ENCODE measurements around the gene TRABD2B.
A peak's percentile ranks its signal among the peaks of the same experiment; 100 is the strongest.

Gene TRABD2B

DNA sequence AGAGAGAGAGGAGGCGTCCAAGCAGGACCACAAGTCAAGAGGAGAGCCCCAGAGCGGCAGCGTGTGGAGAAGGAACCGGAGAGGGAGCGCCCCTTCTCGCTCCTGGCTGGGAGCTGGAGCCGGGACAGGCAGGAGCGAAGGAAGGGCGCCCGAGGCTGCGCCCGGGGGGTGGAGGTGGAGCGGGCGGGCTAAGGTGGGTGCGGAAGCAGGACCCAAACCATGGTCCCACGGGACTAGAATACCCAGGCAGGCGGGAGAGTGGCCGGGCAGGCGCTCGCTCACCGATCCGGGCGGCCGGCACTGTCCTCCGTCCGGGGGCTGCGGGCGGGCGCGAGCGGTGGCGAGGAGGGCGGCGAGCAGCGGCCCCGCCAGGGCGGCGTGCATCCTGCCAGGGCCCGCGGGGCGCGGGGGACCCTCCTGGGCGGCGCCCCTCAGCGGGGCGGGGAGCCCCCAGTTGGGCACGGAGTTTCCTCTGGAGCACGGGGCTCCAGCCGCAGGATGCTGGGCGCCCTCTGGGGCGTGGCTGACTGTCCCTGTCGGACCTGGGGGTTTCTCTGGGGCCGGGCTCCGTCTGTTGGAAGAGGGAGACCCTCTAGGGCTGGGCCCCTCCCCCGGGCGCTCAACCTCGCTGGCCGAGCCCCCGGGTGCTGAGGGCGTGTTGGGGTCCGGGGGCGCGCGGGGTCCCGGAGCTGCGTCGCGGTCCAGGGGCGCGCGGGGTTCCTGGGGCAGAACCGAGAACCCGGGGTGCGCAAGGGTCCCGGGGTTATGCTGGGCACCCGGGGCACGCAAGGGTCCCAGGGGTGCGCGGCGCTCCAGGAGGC is 569 bp downstream of the TRABD2B start (continued):
- no peak for TF ChIP-seq ZNF571 (tag by site-specific recombination; IDR thresholded peaks at IDR 0.05)
- TF ChIP-seq KLF16 (tag by site-specific recombination; IDR thresholded peaks at IDR 0.05), result no peak
- TF ChIP-seq, protein P1, sequence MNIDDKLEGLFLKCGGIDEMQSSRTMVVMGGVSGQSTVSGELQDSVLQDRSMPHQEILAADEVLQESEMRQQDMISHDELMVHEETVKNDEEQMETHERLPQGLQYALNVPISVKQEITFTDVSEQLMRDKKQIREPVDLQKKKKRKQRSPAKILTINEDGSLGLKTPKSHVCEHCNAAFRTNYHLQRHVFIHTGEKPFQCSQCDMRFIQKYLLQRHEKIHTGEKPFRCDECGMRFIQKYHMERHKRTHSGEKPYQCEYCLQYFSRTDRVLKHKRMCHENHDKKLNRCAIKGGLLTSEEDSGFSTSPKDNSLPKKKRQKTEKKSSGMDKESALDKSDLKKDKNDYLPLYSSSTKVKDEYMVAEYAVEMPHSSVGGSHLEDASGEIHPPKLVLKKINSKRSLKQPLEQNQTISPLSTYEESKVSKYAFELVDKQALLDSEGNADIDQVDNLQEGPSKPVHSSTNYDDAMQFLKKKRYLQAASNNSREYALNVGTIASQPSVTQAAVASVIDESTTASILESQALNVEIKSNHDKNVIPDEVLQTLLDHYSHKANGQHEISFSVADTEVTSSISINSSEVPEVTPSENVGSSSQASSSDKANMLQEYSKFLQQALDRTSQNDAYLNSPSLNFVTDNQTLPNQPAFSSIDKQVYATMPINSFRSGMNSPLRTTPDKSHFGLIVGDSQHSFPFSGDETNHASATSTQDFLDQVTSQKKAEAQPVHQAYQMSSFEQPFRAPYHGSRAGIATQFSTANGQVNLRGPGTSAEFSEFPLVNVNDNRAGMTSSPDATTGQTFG (tag by site-specific recombination; IDR thresholded peaks at IDR 0.05; ENCODE audit: borderline replicate concordance), result no peak
- TF ChIP-seq, protein P2, sequence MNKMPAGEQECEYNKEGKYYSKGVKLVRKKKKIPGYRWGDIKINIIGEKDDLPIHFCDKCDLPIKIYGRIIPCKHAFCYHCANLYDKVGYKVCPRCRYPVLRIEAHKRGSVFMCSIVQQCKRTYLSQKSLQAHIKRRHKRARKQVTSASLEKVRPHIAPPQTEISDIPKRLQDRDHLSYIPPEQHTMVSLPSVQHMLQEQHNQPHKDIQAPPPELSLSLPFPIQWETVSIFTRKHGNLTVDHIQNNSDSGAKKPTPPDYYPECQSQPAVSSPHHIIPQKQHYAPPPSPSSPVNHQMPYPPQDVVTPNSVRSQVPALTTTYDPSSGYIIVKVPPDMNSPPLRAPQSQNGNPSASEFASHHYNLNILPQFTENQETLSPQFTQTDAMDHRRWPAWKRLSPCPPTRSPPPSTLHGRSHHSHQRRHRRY (tag by site-specific recombination; IDR thresholded peaks at IDR 0.05), result no peak
- no peak; the same call in 1 of the 2 replicates for TF ChIP-seq ZNF660 (tag by site-specific recombination; IDR thresholded peaks at IDR 0.05)
- TF ChIP-seq ZNF529 (tag by site-specific recombination; IDR thresholded peaks at IDR 0.05; ENCODE audit: insufficient replicate concordance), result no peak
- TF ChIP-seq ZSCAN30 (tag by site-specific recombination; IDR thresholded peaks at IDR 0.05), result 0 out of 2 replicates have a peak, but pooled peaks have one; percentile 9
- TF ChIP-seq ZNF16 (tag by site-specific recombination; IDR thresholded peaks at IDR 0.05; ENCODE audit: low read depth), result no peak
- no peak for TF ChIP-seq ZNF391 (tag by site-specific recombination; IDR thresholded peaks at IDR 0.05; ENCODE audit: borderline replicate concordance, low read depth)
- TF ChIP-seq ZBTB20 (tag by site-specific recombination; IDR thresholded peaks at IDR 0.05), result peak; percentile 53
- no peak for TF ChIP-seq ZNF140 (tag by site-specific recombination; IDR thresholded peaks at IDR 0.05)
- TF ChIP-seq, protein P3, sequence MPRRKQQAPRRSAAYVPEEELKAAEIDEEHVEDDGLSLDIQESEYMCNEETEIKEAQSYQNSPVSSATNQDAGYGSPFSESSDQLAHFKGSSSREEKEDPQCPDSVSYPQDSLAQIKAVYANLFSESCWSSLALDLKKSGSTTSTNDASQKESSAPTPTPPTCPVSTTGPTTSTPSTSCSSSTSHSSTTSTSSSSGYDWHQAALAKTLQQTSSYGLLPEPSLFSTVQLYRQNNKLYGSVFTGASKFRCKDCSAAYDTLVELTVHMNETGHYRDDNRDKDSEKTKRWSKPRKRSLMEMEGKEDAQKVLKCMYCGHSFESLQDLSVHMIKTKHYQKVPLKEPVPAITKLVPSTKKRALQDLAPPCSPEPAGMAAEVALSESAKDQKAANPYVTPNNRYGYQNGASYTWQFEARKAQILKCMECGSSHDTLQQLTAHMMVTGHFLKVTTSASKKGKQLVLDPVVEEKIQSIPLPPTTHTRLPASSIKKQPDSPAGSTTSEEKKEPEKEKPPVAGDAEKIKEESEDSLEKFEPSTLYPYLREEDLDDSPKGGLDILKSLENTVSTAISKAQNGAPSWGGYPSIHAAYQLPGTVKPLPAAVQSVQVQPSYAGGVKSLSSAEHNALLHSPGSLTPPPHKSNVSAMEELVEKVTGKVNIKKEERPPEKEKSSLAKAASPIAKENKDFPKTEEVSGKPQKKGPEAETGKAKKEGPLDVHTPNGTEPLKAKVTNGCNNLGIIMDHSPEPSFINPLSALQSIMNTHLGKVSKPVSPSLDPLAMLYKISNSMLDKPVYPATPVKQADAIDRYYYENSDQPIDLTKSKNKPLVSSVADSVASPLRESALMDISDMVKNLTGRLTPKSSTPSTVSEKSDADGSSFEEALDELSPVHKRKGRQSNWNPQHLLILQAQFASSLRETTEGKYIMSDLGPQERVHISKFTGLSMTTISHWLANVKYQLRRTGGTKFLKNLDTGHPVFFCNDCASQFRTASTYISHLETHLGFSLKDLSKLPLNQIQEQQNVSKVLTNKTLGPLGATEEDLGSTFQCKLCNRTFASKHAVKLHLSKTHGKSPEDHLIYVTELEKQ (tag by site-specific recombination; IDR thresholded peaks at IDR 0.05; ENCODE audit: borderline replicate concordance), result no peak
- no peak for TF ChIP-seq ZNF112 (tag by site-specific recombination; IDR thresholded peaks at IDR 0.05)
- no peak; the same call in 1 of the 2 replicates for TF ChIP-seq ZNF677 (tag by site-specific recombination; IDR thresholded peaks at IDR 0.05)
- no peak for TF ChIP-seq ZNF747 (tag by site-specific recombination; IDR thresholded peaks at IDR 0.05)
- no peak for TF ChIP-seq ZFP37 (tag by site-specific recombination; IDR thresholded peaks at IDR 0.05)
- TF ChIP-seq OVOL3 (tag by site-specific recombination; IDR thresholded peaks at IDR 0.05), result no peak
- no peak for TF ChIP-seq PRDM1 (tag by site-specific recombination; IDR thresholded peaks at IDR 0.05)
- peak; percentile 51; the same call in 1 of the 2 replicates for TF ChIP-seq ZEB2 (tag by site-specific recombination; IDR thresholded peaks at IDR 0.05)
- no peak for TF ChIP-seq ZNF623 (tag by site-specific recombination; IDR thresholded peaks at IDR 0.05)
- TF ChIP-seq, protein P4, sequence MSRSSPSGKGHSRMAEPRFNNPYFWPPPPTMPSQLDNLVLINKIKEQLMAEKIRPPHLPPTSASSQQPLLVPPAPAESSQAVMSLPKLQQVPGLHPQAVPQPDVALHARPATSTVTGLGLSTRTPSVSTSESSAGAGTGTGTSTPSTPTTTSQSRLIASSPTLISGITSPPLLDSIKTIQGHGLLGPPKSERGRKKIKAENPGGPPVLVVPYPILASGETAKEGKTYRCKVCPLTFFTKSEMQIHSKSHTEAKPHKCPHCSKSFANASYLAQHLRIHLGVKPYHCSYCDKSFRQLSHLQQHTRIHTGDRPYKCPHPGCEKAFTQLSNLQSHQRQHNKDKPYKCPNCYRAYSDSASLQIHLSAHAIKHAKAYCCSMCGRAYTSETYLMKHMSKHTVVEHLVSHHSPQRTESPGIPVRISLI (tag by site-specific recombination; IDR thresholded peaks at IDR 0.05), result no peak
- TF ChIP-seq ZNF670 (tag by site-specific recombination; IDR thresholded peaks at IDR 0.05; ENCODE audit: low read depth), result no peak
- no peak for TF ChIP-seq GFI1B (tag by site-specific recombination; IDR thresholded peaks at IDR 0.05)
- TF ChIP-seq, protein P5, sequence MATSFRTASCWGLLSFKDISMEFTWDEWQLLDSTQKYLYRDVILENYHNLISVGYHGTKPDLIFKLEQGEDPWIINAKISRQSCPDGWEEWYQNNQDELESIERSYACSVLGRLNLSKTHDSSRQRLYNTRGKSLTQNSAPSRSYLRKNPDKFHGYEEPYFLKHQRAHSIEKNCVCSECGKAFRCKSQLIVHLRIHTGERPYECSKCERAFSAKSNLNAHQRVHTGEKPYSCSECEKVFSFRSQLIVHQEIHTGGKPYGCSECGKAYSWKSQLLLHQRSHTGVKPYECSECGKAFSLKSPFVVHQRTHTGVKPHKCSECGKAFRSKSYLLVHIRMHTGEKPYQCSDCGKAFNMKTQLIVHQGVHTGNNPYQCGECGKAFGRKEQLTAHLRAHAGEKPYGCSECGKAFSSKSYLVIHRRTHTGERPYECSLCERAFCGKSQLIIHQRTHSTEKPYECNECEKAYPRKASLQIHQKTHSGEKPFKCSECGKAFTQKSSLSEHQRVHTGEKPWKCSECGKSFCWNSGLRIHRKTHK (tag by site-specific recombination; IDR thresholded peaks at IDR 0.05), result no peak
- TF ChIP-seq ZNF37A (tag by site-specific recombination; IDR thresholded peaks at IDR 0.05), result no peak
- TF ChIP-seq ZFHX2 (tag by site-specific recombination; conservative IDR thresholded peaks at IDR 0.05), result no peak; the same call in 1 of the 2 replicates
- no peak for TF ChIP-seq ZNF624 (tag by site-specific recombination; IDR thresholded peaks at IDR 0.05)
- no peak for TF ChIP-seq TCF7L2 (IDR thresholded peaks at IDR 0.05; ENCODE audit: borderline replicate concordance, low read depth, low read length)
- TF ChIP-seq ZNF132 (tag by site-specific recombination; IDR thresholded peaks at IDR 0.05; ENCODE audit: borderline replicate concordance), result no peak
